ENCODE data around the gene ATXN1.

GRCh38 chr6:16742116-16742515, 19.1 kb downstream of the ATXN1 start:
- no peak for TF ChIP-seq GATA2 (IDR thresholded peaks at IDR 0.05; ENCODE audit: low read depth, low read length)
- TF ChIP-seq GATA3 (IDR thresholded peaks at IDR 0.05; ENCODE audit: low read depth, low read length): no peak
